Activated naive CD4-positive, alpha-beta T cell treated with anti-CD3 and anti-CD28 coated beads, Interleukin-2, amount 50 U/mL, for 24 hours (primary cell): ENCODE results near the gene MAD2L1BP.

ENCODE experiments used
- H3K27ac Mint-ChIP-seq: one replicate; pipeline ENCODE4 v1.8.0; 2021; ENCODE audit warnings: mild to moderate bottlenecking, mixed read lengths
- H3K27me3 Mint-ChIP-seq: one replicate; pipeline ENCODE4 v1.8.0; 2021; ENCODE audit warnings: mixed read lengths
- H3K36me3 Mint-ChIP-seq: one replicate; pipeline ENCODE4 v1.8.0; 2021; ENCODE audit warnings: mixed read lengths
- H3K4me1 Mint-ChIP-seq: one replicate; pipeline ENCODE4 v1.8.0; 2021; ENCODE audit warnings: mixed read lengths
- H3K4me3 Mint-ChIP-seq: one replicate; pipeline ENCODE4 v1.8.0; 2021; ENCODE audit warnings: mild to moderate bottlenecking, mixed read lengths
- H3K9me3 Mint-ChIP-seq: one replicate; pipeline ENCODE4 v1.8.0; 2021; ENCODE audit warnings: mixed read lengths

Gene MAD2L1BP

GRCh38 chr6:43681303-43681702, 45.7 kb downstream of the MAD2L1BP start:
- Mint-ChIP-seq H3K4me3 (no peak overlapping the region), H3K4me1 (peaks cover 41% of the 10 kb centered on the region), H3K27me3 (no peaks in the 10 kb centered on the region), H3K9me3 (no peaks in the 10 kb centered on the region), H3K27ac (no peak overlapping the region), H3K36me3 (peaks cover 3% of the 10 kb centered on the region)

DNA sequence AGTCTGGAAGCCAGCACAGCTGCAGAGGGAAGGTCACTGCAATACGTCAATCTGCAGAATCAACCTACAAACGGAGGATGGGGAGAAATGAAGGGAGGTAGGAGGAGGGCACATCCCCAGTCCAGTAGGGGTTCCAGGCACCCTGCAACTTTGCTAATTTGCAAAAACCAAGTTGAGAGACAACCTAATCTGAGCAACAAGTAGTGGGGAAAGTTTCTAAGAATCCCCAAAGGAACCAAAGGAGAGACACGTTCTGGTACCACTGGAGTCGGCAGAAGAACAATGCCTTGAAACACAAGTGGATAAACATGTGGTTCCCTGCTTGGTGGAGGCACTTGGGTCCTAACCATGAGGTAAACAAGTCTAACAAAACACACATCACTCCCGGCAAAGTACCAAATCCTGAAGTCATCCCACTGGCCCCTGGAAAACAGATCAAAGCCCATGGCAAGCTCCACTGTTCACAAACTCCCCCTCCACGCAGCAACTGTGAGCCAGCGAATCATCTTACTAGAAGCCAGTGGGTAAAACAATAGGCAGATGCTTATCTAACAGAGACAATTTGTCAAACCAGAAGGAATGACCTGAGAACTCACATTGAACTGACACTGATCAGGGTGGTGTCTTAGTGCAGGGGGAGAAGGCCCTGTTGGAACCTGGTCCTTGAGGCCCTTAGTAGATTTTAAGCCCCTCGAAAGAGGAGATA, 47.2 kb downstream of the MAD2L1BP start:
- peaks cover 3% of the 10 kb centered on the region for H3K36me3 Mint-ChIP-seq
- peak overlapping the region; percentile 9 for H3K27ac Mint-ChIP-seq
- H3K9me3 Mint-ChIP-seq: no peaks in the 10 kb centered on the region
- H3K4me1 Mint-ChIP-seq: peaks cover 51% of the 10 kb centered on the region
- H3K4me3 Mint-ChIP-seq: no peak overlapping the region
- no peaks in the 10 kb centered on the region for H3K27me3 Mint-ChIP-seq

DNA sequence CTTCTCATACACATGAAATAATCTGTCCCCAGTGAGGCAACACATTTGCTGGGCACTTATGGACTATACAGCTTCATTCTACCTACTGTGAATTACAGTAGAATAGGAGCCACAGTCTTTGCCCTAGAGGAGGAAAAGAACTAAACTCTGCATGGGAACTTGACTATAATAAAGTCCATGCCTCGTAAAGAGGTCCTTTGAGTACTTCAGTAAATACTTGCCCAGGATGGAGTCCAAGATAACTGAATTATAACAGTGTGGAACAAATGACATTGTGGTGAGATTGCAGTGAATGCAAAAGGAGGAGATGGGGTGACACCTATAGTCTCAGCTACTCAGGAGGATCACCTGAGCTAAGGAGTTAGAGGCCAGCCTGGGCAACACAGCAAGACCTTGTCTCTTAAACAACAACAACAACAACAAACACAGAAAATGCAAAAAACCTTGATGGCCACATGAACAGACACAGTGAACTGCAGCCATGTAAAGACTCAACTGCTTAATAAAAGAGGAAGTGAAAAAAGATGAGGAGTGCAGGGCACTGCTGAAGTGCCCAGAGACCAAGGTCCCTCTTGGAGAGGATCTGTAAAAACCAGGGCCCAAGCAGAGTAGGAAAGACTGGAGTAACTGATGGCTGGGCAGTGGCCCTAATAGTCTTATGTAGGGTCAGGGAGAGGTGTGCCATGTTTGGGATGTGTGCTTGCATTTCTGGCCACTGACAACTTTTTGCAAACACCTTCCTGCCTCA, 48.2 kb downstream of the MAD2L1BP start:
- H3K4me3 Mint-ChIP-seq: peak overlapping the region; percentile 61
- H3K36me3 Mint-ChIP-seq: peaks cover 3% of the 10 kb centered on the region
- H3K4me1 Mint-ChIP-seq: peaks cover 57% of the 10 kb centered on the region
- no peaks in the 10 kb centered on the region for H3K27me3 Mint-ChIP-seq
- peak overlapping the region; percentile 85 for H3K27ac Mint-ChIP-seq
- H3K9me3 Mint-ChIP-seq: no peaks in the 10 kb centered on the region

DNA sequence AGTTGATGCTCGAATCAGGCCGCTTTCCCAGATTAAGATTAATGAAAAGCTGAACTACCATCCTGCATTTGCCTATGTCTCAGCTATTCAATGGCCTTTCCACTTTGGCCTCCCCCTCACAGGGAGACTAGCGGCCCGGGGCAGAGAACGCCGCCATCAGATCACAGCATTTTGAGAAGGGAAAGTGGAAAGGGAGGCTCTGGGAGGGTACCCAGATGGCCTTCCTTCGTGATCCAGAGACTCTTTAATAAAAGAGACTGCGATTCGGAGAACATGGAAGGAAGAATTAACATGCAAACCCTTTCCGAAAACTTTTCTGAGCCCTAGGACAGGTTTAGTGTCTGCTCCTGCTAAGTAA, 51.4 kb downstream of the MAD2L1BP start:
- H3K9me3 Mint-ChIP-seq: no peaks in the 10 kb centered on the region
- H3K27me3 Mint-ChIP-seq: no peaks in the 10 kb centered on the region
- H3K4me3 Mint-ChIP-seq: peak overlapping the region; percentile 96
- no peaks in the 10 kb centered on the region for H3K36me3 Mint-ChIP-seq
- H3K4me1 Mint-ChIP-seq: peaks cover 52% of the 10 kb centered on the region
- H3K27ac Mint-ChIP-seq: peak overlapping the region; percentile 57

GRCh38 chr6:43687437-43688347, 52.1 kb downstream of the MAD2L1BP start, which contains the start of gene MRPS18A:
TSS of gene MRPS18A (minus strand) at chr6:43687791. CDS start at chr6:43687779, 12 bp downstream.
- H3K27me3 Mint-ChIP-seq: no peaks in the 10 kb centered on the region
- peak within 1 kb of the TSS; percentile 96 for H3K4me3 Mint-ChIP-seq
- H3K9me3 Mint-ChIP-seq: no peaks in the 10 kb centered on the region
- no peaks in the 10 kb centered on the region for H3K36me3 Mint-ChIP-seq
- H3K27ac Mint-ChIP-seq: peak within 1 kb of the TSS; percentile 82
- H3K4me1 Mint-ChIP-seq: peaks cover 48% of the 10 kb centered on the region

DNA sequence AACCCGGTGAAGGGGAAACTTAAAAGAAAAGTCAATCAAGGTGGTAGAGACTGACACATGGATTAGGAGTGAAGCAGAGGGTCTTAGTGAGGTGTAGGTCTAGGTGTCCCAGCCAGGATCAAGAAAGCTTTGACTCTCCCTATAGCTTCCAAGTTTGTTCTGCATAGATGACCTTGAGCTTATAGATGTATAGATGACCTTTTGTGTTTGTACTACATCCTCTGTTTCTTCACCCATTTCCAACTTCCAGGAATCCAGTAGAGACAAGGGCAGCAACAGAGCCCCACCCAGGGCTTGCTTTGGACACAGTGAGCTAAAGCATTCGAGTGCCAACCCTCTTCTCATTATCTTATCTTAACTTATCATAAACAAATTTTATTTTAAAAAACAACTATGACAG, 53.8 kb downstream of the MAD2L1BP start:
- Mint-ChIP-seq H3K4me1 (peaks cover 32% of the 10 kb centered on the region), H3K9me3 (no peaks in the 10 kb centered on the region), H3K27ac (peak overlapping the region; percentile 1), H3K27me3 (no peaks in the 10 kb centered on the region), H3K36me3 (no peaks in the 10 kb centered on the region), H3K4me3 (no peak overlapping the region)
